ENCODE measurements around the gene AOAH.
"Not testable (repeated sequence)": the region's sequence is repeated elsewhere in the genome, so short reads cannot be mapped to it uniquely, and the experiment has no call there.

AOAH gene

GRCh38 chr7:36469236-36469635, 255.1 kb downstream of the AOAH start:
- DNase-seq (ENCODE audit: low read depth): no peak

DNA sequence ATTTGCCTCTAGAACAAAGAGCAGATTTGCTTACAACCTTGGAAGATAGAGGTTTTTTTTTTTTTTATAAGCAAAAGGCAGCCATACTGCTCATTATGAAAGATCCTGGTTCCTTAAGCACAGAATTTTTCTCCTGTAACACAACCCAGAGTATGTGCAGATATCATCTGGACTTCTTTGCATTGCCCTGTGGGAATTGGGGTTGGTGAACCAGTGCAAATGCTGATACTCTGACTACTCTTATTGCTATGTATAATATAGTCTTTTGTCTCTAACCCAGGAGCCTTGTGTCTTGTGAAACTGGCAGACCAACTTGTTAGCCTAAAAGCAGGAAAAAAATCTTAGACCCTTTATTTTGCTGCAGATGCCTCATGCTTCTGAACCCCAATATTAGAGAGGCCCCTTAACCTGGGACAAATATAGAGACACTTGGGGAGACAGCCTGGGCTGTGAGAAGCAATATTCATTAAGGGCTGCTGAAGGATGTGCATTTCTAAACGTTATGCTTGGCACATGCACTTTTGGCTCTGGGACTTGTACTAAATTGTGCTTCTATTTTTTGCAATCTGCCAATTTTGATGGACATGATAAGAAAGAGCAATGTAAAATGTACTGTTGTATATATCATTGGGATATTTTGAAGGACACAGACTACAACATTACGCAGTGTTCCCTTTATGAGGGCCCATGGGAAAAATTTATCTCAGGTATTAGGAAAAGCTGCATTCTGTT, 255.8 kb downstream of the AOAH start:
- no peak for DNase-seq (ENCODE audit: low read depth)

DNA sequence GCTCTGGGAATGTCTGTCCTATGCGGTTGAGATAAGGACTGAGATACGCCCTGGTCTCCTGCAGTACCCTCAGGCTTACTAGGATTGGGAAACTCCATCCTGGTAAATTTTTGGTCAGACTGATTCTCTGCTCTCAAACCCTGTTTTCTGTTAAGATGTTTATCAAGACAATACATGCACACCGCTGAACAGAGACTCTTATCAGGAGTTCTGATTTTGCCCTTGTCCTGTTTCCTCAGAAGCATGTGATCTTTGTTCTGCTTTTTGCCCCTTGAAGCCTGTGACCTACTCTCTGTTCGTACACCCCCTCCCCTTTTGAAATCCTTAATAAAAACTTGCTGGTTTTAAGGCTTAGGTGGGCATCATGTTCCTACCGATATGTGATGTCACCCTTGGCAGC, 258.3 kb downstream of the AOAH start:
- not testable (repeated sequence) for DNase-seq (ENCODE audit: low read depth)

DNA sequence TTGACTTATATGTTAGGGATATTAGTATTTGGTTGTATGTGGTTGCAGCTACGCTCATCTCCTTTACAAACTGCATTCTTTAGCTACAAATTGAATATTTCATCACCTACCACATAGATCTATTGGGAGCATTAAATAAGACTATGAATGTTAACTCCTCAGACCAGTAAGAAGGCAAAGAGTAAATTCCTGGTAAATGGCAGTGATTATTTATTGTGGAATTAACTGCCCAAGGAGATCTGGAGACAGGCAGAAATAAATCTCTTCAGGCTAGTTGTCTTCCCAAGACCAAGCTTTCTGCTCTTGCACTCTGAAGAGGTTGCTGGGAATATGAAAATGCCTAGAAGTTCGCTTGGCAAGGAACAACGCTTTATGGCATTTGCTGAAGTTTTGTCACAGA, 260.0 kb downstream of the AOAH start:
- no peak for DNase-seq (ENCODE audit: low read depth)
